Skeletal muscle tissue (tissue), 5 donors: Measurements from ENCODE around the gene CNIH4. TPM values are rescaled to one million over a fixed set of nuclear protein-coding genes. Genes with fewer than 3 reads are reported as not detected.
"Not testable (repeated sequence)": the region's sequence is repeated elsewhere in the genome, so short reads cannot be mapped to it uniquely, and the experiment has no call there.

Experiments used
- H3K27ac ChIP-seq: one replicate; pipeline ENCODE4 v1.7.0; 2013; ENCODE audit warnings: mild to moderate bottlenecking, low read depth, low read length, inconsistent platforms
- H3K27me3 ChIP-seq, 3 donors: one replicate each; pipeline ENCODE4 v1.7.0; 2013; ENCODE audit warnings: low read length in 3 of 3; ENCODE audit not compliant: control insufficient read depth in 3 of 3, insufficient read depth in 3 of 3
- H3K36me3 ChIP-seq, 3 donors: one replicate each; pipeline ENCODE4 v1.7.0; 2013; ENCODE audit warnings: low read length in 3 of 3; ENCODE audit not compliant: control insufficient read depth in 3 of 3, insufficient read depth in 3 of 3
- H3K4me1 ChIP-seq, 3 donors: one replicate each; pipeline ENCODE4 v1.7.0; 2013; ENCODE audit warnings: low read length in 3 of 3, mild to moderate bottlenecking in 3 of 3; ENCODE audit not compliant: control insufficient read depth in 3 of 3, insufficient read depth in 3 of 3
- H3K4me3 ChIP-seq, 3 donors: one replicate each; pipeline ENCODE4 v1.7.0; 2013; ENCODE audit warnings: low read length in 3 of 3
- H3K9ac ChIP-seq, 3 donors: one replicate each; pipeline ENCODE4 v1.7.0; 2013; ENCODE audit warnings: low read length in 3 of 3, mild to moderate bottlenecking in 3 of 3, moderate library complexity in 2 of 3, low read depth in 1 of 3
- H3K9me3 ChIP-seq, 3 donors: one replicate each; pipeline ENCODE4 v1.7.0; 2013; ENCODE audit warnings: low read length in 3 of 3; ENCODE audit not compliant: control insufficient read depth in 3 of 3
- small RNA-seq: library from RNA; depleted of rRNA; stranded (forward); fragments of <200 nt; gene quantifications from one replicate; pipeline ENCODE3, GENCODE V24; 2014
- total RNA-seq: library from RNA; depleted of rRNA; stranded (reverse); fragments of >200 nt; gene quantifications from one replicate; pipeline ENCODE4 v1.2.3, GENCODE V29; 2014
- donor health status: Osteomylitis.

The CNIH4 gene
- total RNA-seq, 1 donor from 2014 or later = 54.3 TPM

GRCh38 chr1:224408294-224408590, 51.6 kb downstream of the CNIH4 start:
- H3K9me3 ChIP-seq = no peaks in the 10 kb centered on the region
- no peaks in the 10 kb centered on the region for H3K4me1 ChIP-seq
- H3K9ac ChIP-seq = no peak overlapping the region
- peaks cover 27 to 56% (median 53%) of the 10 kb centered on the region in 3 donors for H3K36me3 ChIP-seq
- H3K27ac ChIP-seq = no peak overlapping the region
- no peaks in the 10 kb centered on the region for H3K27me3 ChIP-seq
- no peak overlapping the region for H3K4me3 ChIP-seq

GRCh38 chr1:224411766-224412165, 55.1 kb downstream of the CNIH4 start:
- Histone ChIP-seq H3K9ac (no peak overlapping the region), H3K27me3 (no peaks in the 10 kb centered on the region), H3K4me3 (no peak overlapping the region), H3K9me3 (no peaks in the 10 kb centered on the region), H3K4me1 (no peaks in the 10 kb centered on the region), H3K27ac (no peak overlapping the region), H3K36me3 (peaks cover 19 to 48% (median 29%) of the 10 kb centered on the region in 3 donors)

- Histone ChIP-seq H3K4me1 (no peaks in the 10 kb centered on the region), H3K27ac (no peak overlapping the region), H3K9me3 (no peaks in the 10 kb centered on the region), H3K27me3 (no peaks in the 10 kb centered on the region), H3K9ac (peak overlapping the region in 1 of 3 donors; percentile 4), H3K36me3 (peaks cover 52 to 78% (median 74%) of the 10 kb centered on the region in 3 donors), H3K4me3 (no peak overlapping the region)
These were observed 63.4 kb downstream of the CNIH4 start for GRCh38 chr1:224420106-224420505.

- Histone ChIP-seq H3K9ac (no peak overlapping the region), H3K36me3 (peaks cover 23 to 42% (median 34%) of the 10 kb centered on the region in 3 donors)
These were observed 68.7 kb downstream of the CNIH4 start for GRCh38 chr1:224425279-224425884.

GRCh38 chr1:224426869-224427268, 70.2 kb downstream of the CNIH4 start:
- H3K4me3 ChIP-seq, H3K9me3 ChIP-seq, H3K27ac ChIP-seq, H3K27me3 ChIP-seq, H3K9ac ChIP-seq: not testable (repeated sequence)
- Histone ChIP-seq H3K36me3 (peaks cover 12 to 30% (median 24%) of the 10 kb centered on the region in 3 donors), H3K4me1 (peaks cover 10 to 17% (median 14%) of the 10 kb centered on the region in 3 donors)

More at GRCh38 chr1:224425279-224425884, 68.7 kb downstream of the CNIH4 start:
- no peak overlapping the region for H3K4me3 ChIP-seq
- H3K27ac ChIP-seq = no peak overlapping the region
- H3K9me3 ChIP-seq = no peaks in the 10 kb centered on the region
- no peaks in the 10 kb centered on the region for H3K27me3 ChIP-seq
- peaks cover 0 to 4% (median 3%) of the 10 kb centered on the region in 3 donors for H3K4me1 ChIP-seq

GRCh38 chr1:224427346-224427745, 70.7 kb downstream of the CNIH4 start:
- H3K9ac ChIP-seq = no peak overlapping the region
- H3K36me3 ChIP-seq = peaks cover 8 to 25% (median 19%) of the 10 kb centered on the region in 3 donors
- H3K4me3 ChIP-seq = no peak overlapping the region
- H3K9me3 ChIP-seq = no peaks in the 10 kb centered on the region
- H3K27ac ChIP-seq = no peak overlapping the region
- H3K4me1 ChIP-seq = peaks cover 10 to 22% (median 14%) of the 10 kb centered on the region in 3 donors
- H3K27me3 ChIP-seq = no peaks in the 10 kb centered on the region

GRCh38 chr1:224428713-224429112, 72.0 kb downstream of the CNIH4 start:
- Histone ChIP-seq H3K36me3 (peaks cover 2 to 15% (median 7%) of the 10 kb centered on the region in 3 donors), H3K27ac (peak overlapping the region; percentile 21), H3K4me1 (peaks cover 10 to 30% (median 19%) of the 10 kb centered on the region in 3 donors)
- not testable (repeated sequence) for H3K9me3 ChIP-seq, H3K9ac ChIP-seq, H3K4me3 ChIP-seq, H3K27me3 ChIP-seq

Small RNA genes lying within 50 kb of the gene (small RNA-seq; reads per million reads assigned to genes)
- 0.19 reads per million for gene MIR4742

Other genes with a start within 250 kb of the CNIH4 start
- gene FBXO28, start 242.8 kb upstream of the CNIH4 start, total RNA-seq = 19.3 TPM
- gene DEGS1, start 173.6 kb upstream of the CNIH4 start, total RNA-seq = 43.3 TPM
- 26.6 TPM for gene NVL, start 26.7 kb upstream of the CNIH4 start, total RNA-seq
- gene WDR26, start 77.9 kb downstream of the CNIH4 start, total RNA-seq = 64.2 TPM